Smooth muscle cell of trachea (primary cell): ENCODE data around the gene RAB37. TPM values are rescaled to one million over a fixed set of nuclear protein-coding genes. Genes with fewer than 3 reads are reported as not detected.

Source experiments
- total RNA-seq: library from RNA; depleted of rRNA; stranded (reverse); fragments of >200 nt; gene quantifications from 2 replicates; pipeline ENCODE4 v1.2.1, GENCODE V29; 2014

RAB37 gene, protein sequence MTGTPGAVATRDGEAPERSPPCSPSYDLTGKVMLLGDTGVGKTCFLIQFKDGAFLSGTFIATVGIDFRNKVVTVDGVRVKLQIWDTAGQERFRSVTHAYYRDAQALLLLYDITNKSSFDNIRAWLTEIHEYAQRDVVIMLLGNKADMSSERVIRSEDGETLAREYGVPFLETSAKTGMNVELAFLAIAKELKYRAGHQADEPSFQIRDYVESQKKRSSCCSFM
- total RNA-seq, result 0.83 and 0.87 TPM in 2 replicates

DNA sequence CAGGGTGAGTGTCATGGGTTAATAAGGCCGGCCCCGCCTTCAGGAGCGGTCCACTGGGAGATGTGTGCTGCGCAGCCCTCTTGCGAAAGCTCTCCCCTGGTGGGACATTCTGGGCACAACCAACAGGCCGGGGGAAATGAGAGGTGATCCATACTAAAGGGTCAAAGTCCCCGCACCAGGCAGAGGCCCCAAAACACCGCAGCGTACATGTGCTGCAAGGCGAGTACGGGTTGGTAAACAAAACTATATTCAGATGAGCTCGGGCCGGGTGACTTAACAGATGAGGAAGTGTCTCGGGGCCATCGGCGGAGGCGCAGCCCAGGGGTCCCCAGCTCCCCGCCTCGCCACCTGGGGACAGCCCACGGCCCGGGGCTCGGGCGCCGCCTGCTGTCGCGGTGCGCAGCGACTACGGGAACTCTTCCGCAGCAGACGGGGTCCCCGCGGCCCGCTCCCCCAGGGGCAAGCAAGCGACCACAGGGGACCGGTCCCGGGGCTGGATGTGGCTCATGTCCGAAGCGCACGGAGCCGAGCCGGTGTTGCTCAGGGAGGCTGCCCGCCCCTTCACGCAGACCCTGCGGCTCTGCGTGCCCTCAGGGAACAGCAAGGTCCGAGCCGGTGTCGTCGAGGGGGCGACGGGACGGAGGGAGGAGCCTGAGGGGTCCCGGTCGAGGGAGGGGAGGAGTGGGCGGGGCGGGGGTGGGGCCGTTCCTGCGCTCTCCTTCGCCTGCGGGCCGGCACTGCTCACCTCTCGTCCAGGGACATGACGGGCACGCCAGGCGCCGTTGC lies at the start of gene RAB37:
Gene RAB37, plus strand, starts transcription at position 744 of the 786 bp plus-strand sequence. Its CDS starts 17 bp downstream, at position 761.

GRCh38 chr17:74712756-74713155 lies 24.3 kb upstream of the RAB37 start, which contains the start of gene CD300LF:
Gene CD300LF (minus strand): TSS chr17:74712923. CDS start chr17:74712866, 57 bp downstream.

GRCh38 chr17:74748529-74749278 lies 11.6 kb downstream of the RAB37 start, which contains the start of gene NHERF1:
Gene NHERF1 (plus strand): TSS chr17:74748628. CDS start chr17:74748847, 219 bp downstream.

DNA sequence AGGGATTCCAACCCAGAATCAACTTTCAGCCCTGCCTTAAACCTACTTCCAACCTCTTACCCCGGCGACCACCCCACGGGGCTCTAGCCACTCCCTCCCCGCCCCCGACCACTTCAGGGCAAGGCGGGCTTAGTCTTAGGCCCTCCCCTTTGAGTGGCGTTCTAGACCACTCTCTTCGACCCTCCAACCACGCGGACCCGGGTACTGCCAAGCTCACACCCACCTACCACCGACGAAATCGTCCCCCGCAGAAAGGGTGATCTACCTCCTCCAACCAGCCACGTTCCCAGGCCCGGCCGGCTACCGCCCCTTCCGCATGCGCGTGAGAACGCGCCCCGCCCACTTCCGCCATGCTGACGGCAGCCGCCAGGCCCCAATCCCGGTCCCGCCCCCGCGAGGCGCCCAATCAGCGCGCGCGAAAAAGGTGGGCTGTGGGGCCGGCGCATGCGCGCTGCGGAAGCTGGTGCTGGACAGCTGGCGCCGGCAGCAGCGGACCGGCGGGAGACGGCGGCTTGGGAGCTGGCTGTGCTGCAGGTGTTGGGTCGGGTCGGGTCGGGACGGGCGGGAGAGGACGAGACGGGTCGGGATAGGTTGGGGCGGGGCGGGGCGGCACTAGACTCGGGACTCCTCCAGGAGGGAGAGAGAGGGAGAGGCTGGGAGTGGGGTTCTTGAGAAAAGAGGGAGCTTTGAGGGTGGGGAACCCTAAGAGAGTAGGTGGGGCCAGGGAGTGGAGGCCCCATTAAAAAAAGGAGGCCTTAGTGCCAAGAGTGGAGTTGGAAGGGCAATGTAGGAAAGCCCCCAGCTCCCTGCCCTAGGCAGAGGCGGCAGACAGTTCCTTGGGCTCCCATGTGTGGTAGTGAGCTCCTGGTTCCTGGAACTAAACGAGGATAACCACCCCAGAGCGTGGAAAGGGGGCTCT lies 39.2 kb downstream of the RAB37 start, which contains the start of gene NAT9:
Gene NAT9, minus strand, starts transcription at position 302 of the 919 bp plus-strand sequence. CDS start 647 bp downstream, outside the sequence.

Other genes starting within 250 kb of the RAB37 start
- under 0.01 TPM in 1 of 2 replicates, not detected in the other for gene CD300LB, start 205.8 kb upstream of the RAB37 start, total RNA-seq
- not detected in 2 replicates for gene CD300C, start 191.1 kb upstream of the RAB37 start, total RNA-seq
- gene CD300H, start 169.7 kb upstream of the RAB37 start, total RNA-seq, result not detected in 2 replicates
- not detected in 2 replicates for gene CD300LD, start 145.0 kb upstream of the RAB37 start, total RNA-seq
- gene CD300E, start 113.5 kb upstream of the RAB37 start, total RNA-seq, result not detected in 2 replicates
- not detected in 2 replicates for gene CD300LF, start 24.3 kb upstream of the RAB37 start, total RNA-seq
- 10.6 and 12.4 TPM in 2 replicates for gene NHERF1, start 11.4 kb downstream of the RAB37 start, total RNA-seq
- gene NAT9, start 39.1 kb downstream of the RAB37 start, total RNA-seq, result 38.3 and 44.2 TPM in 2 replicates
- under 0.01 and 1.3 TPM in 2 replicates for gene GRIN2C, start 122.6 kb downstream of the RAB37 start, total RNA-seq
- 42.2 and 121 TPM in 2 replicates for gene FDXR, start 135.7 kb downstream of the RAB37 start, total RNA-seq
- not detected in 2 replicates for gene FADS6, start 156.4 kb downstream of the RAB37 start, total RNA-seq
- gene USH1G, start 186.0 kb downstream of the RAB37 start, total RNA-seq, result under 0.01 TPM in 2 replicates
- gene OTOP2, start 187.0 kb downstream of the RAB37 start, total RNA-seq, result not detected in 2 replicates
- not detected in 2 replicates for gene OTOP3, start 198.6 kb downstream of the RAB37 start, total RNA-seq
- gene HID1, start 235.5 kb downstream of the RAB37 start, total RNA-seq, result 0.29 and 0.66 TPM in 2 replicates